Smooth muscle cell (in vitro differentiated cells): Measurements from ENCODE around the gene FAM222A. TPM values are rescaled to one million over a fixed set of nuclear protein-coding genes. Genes with fewer than 3 reads are reported as not detected.

ENCODE experiments used
- DNase-seq: peaks from one replicate; lab custom pipeline; 2025; ENCODE audit not compliant: unreplicated experiment; lab: John Stamatoyannopoulos, UW
- H2AFZ ChIP-seq: fragments of 200-600 bp; sonication (generic); 2 replicates; pipeline ENCODE4 v1.6.0; 2016; ENCODE audit warnings: antibody characterized with exemption, low read depth, mild to moderate bottlenecking
- H3F3A ChIP-seq: fragments of 200-600 bp; sonication (generic); 2 replicates; pipeline ENCODE4 v1.6.0; 2017; ENCODE audit warnings: antibody characterized with exemption, low read depth
- H3K27ac ChIP-seq: fragments of 200-600 bp; sonication (generic); 2 replicates; pipeline ENCODE4 v1.5.1; 2016; ENCODE audit warnings: low read depth, mild to moderate bottlenecking
- H3K27me3 ChIP-seq: fragments of 200-600 bp; sonication (generic); 2 replicates; pipeline ENCODE4 v1.6.1; 2016; ENCODE audit warnings: low read depth, mild to moderate bottlenecking
- H3K36me3 ChIP-seq: fragments of 200-600 bp; sonication (generic); 2 replicates; pipeline ENCODE4 v1.5.1; 2016; ENCODE audit warnings: low read depth
- H3K4me1 ChIP-seq: fragments of 200-600 bp; sonication (generic); 2 replicates; pipeline ENCODE4 v1.5.1; 2016; ENCODE audit warnings: low read depth
- H3K4me2 ChIP-seq: fragments of 200-600 bp; sonication (generic); 2 replicates; pipeline ENCODE4 v1.6.0; 2016; ENCODE audit warnings: mild to moderate bottlenecking
- H3K4me3 ChIP-seq: fragments of 200-600 bp; sonication (generic); 2 replicates; pipeline ENCODE4 v1.5.1; 2016; ENCODE audit warnings: mild to moderate bottlenecking
- H3K79me2 ChIP-seq: fragments of 200-600 bp; sonication (generic); 2 replicates; pipeline ENCODE4 v1.6.0; 2016; ENCODE audit warnings: low read depth, mild to moderate bottlenecking
- H3K9ac ChIP-seq: fragments of 200-600 bp; sonication (generic); 2 replicates; pipeline ENCODE4 v1.6.0; 2016; ENCODE audit warnings: low read depth
- H3K9me3 ChIP-seq: fragments of 200-600 bp; sonication (generic); replicated peaks from 2 replicates; pipeline ENCODE4 v1.5.1; 2016; ENCODE audit warnings: low read depth
- H4K20me1 ChIP-seq: fragments of 200-600 bp; sonication (generic); 2 replicates; pipeline ENCODE4 v1.6.0; 2016; ENCODE audit warnings: low read depth
- CTCF ChIP-seq: fragments of 200-600 bp; sonication (generic); IDR thresholded peaks from 2 replicates; pipeline ENCODE4 v1.5.1; 2017; ENCODE audit warnings: borderline replicate concordance, mild to moderate bottlenecking, antibody characterized with exemption; ENCODE audit not compliant: insufficient read depth, poor library complexity, severe bottlenecking
- WGBS: methylation state at CpG from one replicate; pipeline ENCODE4 v1.1.7; 2016; ENCODE audit warnings: low lambda C conversion rate; 5-methylcytosine and 5-hydroxymethylcytosine counted together
- polyA plus RNA-seq: library from polyadenylated mRNA; unstranded; fragments of >200 nt; fragmentation: Nextera tagmentation; extraction: Ambion mirVana; gene quantifications from 2 replicates; pipeline ENCODE4 v1.2.1, GENCODE V29; 2016
- total RNA-seq: library from RNA; depleted of rRNA; stranded (reverse); fragments of >200 nt; gene quantifications from 2 replicates; pipeline ENCODE4 v1.2.3, GENCODE V29; 2014

FAM222A gene
- total and polyA plus RNA-seq, 2 experiments from 2014 or later: 0.85 to 1.7 TPM

GRCh38 chr12:109730306-109731145, 16.9 kb downstream of the FAM222A start:
- Histone ChIP-seq H3K4me3 (no peak overlapping the region), H3K4me2 (no peak overlapping the region), H4K20me1 (peaks cover 6% of the 10 kb centered on the region), H3K36me3 (no peaks in the 10 kb centered on the region), H2AFZ (no peak overlapping the region), H3K4me1 (peaks cover 29% of the 10 kb centered on the region), H3K9me3 (no peaks in the 10 kb centered on the region), H3K9ac (no peak overlapping the region), H3K27me3 (peaks cover 5% of the 10 kb centered on the region), H3F3A (no peaks in the 10 kb centered on the region), H3K27ac (no peak overlapping the region), H3K79me2 (no peaks in the 10 kb centered on the region)
- no peak for TF ChIP-seq CTCF
- no peak for DNase-seq
- WGBS: 88% methylated on average over 15 of the region's 15 CpGs

- Histone ChIP-seq H3K27me3 (peaks cover 5% of the 10 kb centered on the region), H3K9ac (no peak overlapping the region), H3K36me3 (no peaks in the 10 kb centered on the region), H3K9me3 (no peaks in the 10 kb centered on the region), H3K4me2 (no peak overlapping the region), H3K79me2 (no peaks in the 10 kb centered on the region), H3F3A (no peaks in the 10 kb centered on the region), H3K27ac (no peak overlapping the region), H3K4me1 (peaks cover 22% of the 10 kb centered on the region), H4K20me1 (peaks cover 14% of the 10 kb centered on the region), H2AFZ (no peak overlapping the region), H3K4me3 (no peak overlapping the region)
- WGBS: 89% methylated on average over 11 of the region's 11 CpGs
- TF ChIP-seq CTCF: no peak
- DNase-seq: no peak
Observed at GRCh38 chr12:109731231-109731731, 17.7 kb downstream of the FAM222A start.

- H2AFZ ChIP-seq: no peak overlapping the region
- no peaks in the 10 kb centered on the region for H3K9me3 ChIP-seq
- H3K27me3 ChIP-seq: peaks cover 5% of the 10 kb centered on the region
- H3F3A ChIP-seq: no peaks in the 10 kb centered on the region
- TF ChIP-seq CTCF: no peak
- H3K27ac ChIP-seq: no peak overlapping the region
- H3K9ac ChIP-seq: no peak overlapping the region
- peaks cover 17% of the 10 kb centered on the region for H3K4me1 ChIP-seq
- no peak for DNase-seq
- WGBS: 91% methylated on average over 7 of the region's 7 CpGs
- H3K4me2 ChIP-seq: no peak overlapping the region
- no peak overlapping the region for H3K4me3 ChIP-seq
- H3K36me3 ChIP-seq: no peaks in the 10 kb centered on the region
- H4K20me1 ChIP-seq: peaks cover 17% of the 10 kb centered on the region
- no peaks in the 10 kb centered on the region for H3K79me2 ChIP-seq
Observed at GRCh38 chr12:109731806-109732205, 18.2 kb downstream of the FAM222A start.
